Body of pancreas (tissue), 4 donors: ENCODE results near the gene WDR17. TPM values are rescaled to one million over a fixed set of nuclear protein-coding genes. Genes with fewer than 3 reads are reported as not detected.

Experiments
- ATAC-seq: fragments of 150-250 bp; one replicate; pipeline ENCODE4 v1.9.1; 2016
- DNase-seq, 4 donors: peaks; one replicate each; pipeline ENCODE4 v3.0.0-alpha.2; 2019
- H3K27ac ChIP-seq, 4 donors: fragments of 200-600 bp; sonication (generic); 1 replicate in 3 of 4; 2 replicates in 1 of 4; pipeline versions ENCODE4 v1.5.1 to v1.6.1; 2016 to 2019; ENCODE audit warnings: mild to moderate bottlenecking in 1 of 4, mixed read lengths in 1 of 4, moderate library complexity in 1 of 4
- H3K27me3 ChIP-seq, 2 donors: fragments of 200-600 bp; sonication (generic); one replicate each; pipeline ENCODE4 v1.6.0; 2016; ENCODE audit warnings: mild to moderate bottlenecking in 1 of 2
- H3K36me3 ChIP-seq, 2 donors: fragments of 200-600 bp; sonication (generic); replicated peaks in 1 of 2; 2 replicates each; pipeline ENCODE4 v1.5.1; 2016; ENCODE audit warnings: low read depth in 2 of 2; ENCODE audit not compliant: insufficient read depth in 1 of 2
- H3K4me1 ChIP-seq: fragments of 200-600 bp; sonication (generic); one replicate; pipeline ENCODE4 v1.6.0; 2016
- H3K4me3 ChIP-seq, 2 donors: fragments of 200-600 bp; sonication (generic); 1 replicate in 1 of 2; 2 replicates in 1 of 2; pipeline ENCODE4 v1.5.1; 2016 to 2019
- H3K9me3 ChIP-seq, 3 donors: fragments of 200-600 bp; sonication (generic); 1 replicate in 2 of 3; 2 replicates in 1 of 3; pipeline ENCODE4 v1.5.1; 2016
- POLR2A ChIP-seq, 3 donors: fragments of 450-650 bp; IDR thresholded peaks; one replicate each; pipeline ENCODE4 v1.6.1; 2016; ENCODE audit warnings: antibody characterized with exemption in 3 of 3, mild to moderate bottlenecking in 2 of 3
- WGBS, 2 donors: methylation state at CpG; one replicate each; pipeline ENCODE4 v1.1.5; 2017; 5-methylcytosine and 5-hydroxymethylcytosine counted together
- intact Hi-C: fragments of 100-400 bp; cut with DNase I; formaldehyde crosslinking; loops from one replicate; pipeline ENCODE4 v1.15.1; 2023
- total RNA-seq, 2 donors: library from RNA; depleted of rRNA; stranded (reverse); fragments of >200 nt; gene quantifications; one replicate each; pipeline ENCODE4 v1.1.0, GENCODE V29; 2016
- TF ChIP-seq, protein P1 (sequence below), 7 experiments: fragments of 450-650 bp in 4 of 7; fragments of 200-600 bp in 3 of 7; sonication (generic) in 3 of 7; IDR thresholded peaks; one replicate each; pipeline ENCODE4 v1.5.1; 2016 to 2019; ENCODE audit warnings: antibody characterized with exemption in 7 of 7

The WDR17 gene
- total RNA-seq, 2 donors from 2014 or later: 3.9 to 6.3 TPM

DNA sequence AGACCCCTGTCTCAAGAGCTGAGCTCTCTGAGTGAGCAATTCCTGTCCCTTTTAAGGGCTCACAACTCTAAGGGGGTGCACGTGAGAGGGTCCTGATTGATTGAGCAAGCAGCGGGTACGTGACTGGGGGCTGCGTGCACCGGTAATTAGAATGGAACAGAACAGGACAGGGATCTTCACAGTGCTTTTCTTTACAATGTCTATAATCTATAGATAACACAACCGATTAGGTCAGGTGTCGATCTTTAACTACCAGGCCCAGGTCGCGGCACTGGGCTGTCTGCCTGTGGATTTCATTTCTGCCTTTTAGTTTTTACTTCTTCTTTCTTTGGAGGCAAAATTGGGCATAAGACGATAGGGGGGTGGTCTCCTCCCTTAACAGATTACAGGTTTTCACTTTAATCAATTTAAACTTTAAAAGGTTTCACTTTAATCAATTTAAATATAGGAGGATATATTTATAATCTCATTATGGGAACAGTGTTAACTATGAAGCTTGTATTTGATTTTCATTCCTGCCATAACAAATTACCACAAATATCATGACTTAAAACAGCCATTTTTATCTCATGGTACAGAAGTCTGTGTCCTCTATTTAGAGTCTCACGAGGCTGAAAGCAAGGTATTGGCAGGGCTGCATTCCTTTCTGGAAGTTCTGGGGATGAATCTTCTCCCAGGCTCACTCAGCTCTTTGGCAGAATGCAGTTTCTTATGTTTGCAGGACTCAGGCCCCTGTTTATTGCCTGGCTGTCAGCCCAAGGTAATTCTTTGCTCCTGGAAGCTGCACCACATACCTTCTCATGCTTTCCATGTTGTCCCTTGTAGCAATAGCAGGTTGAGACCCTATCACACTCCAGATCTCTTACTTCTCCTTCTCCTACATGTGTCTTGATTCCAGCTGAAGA is 124.5 kb downstream of the WDR17 start:
- no peak overlapping the region for H3K27ac ChIP-seq
- TF ChIP-seq, protein P1, sequence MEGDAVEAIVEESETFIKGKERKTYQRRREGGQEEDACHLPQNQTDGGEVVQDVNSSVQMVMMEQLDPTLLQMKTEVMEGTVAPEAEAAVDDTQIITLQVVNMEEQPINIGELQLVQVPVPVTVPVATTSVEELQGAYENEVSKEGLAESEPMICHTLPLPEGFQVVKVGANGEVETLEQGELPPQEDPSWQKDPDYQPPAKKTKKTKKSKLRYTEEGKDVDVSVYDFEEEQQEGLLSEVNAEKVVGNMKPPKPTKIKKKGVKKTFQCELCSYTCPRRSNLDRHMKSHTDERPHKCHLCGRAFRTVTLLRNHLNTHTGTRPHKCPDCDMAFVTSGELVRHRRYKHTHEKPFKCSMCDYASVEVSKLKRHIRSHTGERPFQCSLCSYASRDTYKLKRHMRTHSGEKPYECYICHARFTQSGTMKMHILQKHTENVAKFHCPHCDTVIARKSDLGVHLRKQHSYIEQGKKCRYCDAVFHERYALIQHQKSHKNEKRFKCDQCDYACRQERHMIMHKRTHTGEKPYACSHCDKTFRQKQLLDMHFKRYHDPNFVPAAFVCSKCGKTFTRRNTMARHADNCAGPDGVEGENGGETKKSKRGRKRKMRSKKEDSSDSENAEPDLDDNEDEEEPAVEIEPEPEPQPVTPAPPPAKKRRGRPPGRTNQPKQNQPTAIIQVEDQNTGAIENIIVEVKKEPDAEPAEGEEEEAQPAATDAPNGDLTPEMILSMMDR (IDR thresholded peaks at IDR 0.05): no peak
- no peak for TF ChIP-seq POLR2A (IDR thresholded peaks at IDR 0.05)
- ATAC-seq (no peak), DNase-seq (no peak)
- no peaks in the 10 kb centered on the region for H3K27me3 ChIP-seq
- H3K9me3 ChIP-seq: no peaks in the 10 kb centered on the region
- WGBS, 2 donors: 60 to 63% methylated on average over 11 of the region's 11 CpGs
- H3K4me1 ChIP-seq: peaks cover 3% of the 10 kb centered on the region
- intact Hi-C loops: no loop called here
- H3K36me3 ChIP-seq: no peaks in the 10 kb centered on the region
- H3K4me3 ChIP-seq: no peak overlapping the region

DNA sequence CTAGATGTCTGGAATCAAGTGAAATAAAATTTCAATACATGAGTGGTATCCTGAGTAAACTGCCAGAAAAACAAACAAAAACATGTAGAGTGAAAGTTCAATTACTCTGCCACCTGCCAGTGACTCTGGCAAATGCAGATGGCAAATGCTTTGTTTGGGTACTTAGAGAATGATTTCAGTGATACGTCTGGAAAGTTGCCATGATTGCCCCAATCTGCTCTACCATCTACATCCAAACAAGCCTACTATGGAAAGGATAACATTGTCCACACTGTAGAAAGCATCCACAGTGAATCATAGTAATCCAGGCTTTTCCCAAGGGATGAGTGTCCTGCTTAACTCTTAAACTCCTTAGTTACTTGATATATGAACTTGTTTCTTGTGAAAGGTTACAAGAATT is 126.3 kb downstream of the WDR17 start:
- Histone ChIP-seq H3K27ac (no peak overlapping the region), H3K9me3 (no peaks in the 10 kb centered on the region), H3K27me3 (no peaks in the 10 kb centered on the region), H3K4me3 (no peak overlapping the region), H3K36me3 (no peaks in the 10 kb centered on the region), H3K4me1 (peaks cover 4% of the 10 kb centered on the region)
- DNase-seq (no peak), ATAC-seq (no peak)
- no peak for TF ChIP-seq POLR2A (IDR thresholded peaks at IDR 0.05)
- TF ChIP-seq, protein P1 (IDR thresholded peaks at IDR 0.05): no peak
- 3 to 33% methylated on average over 1 of the region's 1 CpG for WGBS, 2 donors
- intact Hi-C loops: no loop called here

DNA sequence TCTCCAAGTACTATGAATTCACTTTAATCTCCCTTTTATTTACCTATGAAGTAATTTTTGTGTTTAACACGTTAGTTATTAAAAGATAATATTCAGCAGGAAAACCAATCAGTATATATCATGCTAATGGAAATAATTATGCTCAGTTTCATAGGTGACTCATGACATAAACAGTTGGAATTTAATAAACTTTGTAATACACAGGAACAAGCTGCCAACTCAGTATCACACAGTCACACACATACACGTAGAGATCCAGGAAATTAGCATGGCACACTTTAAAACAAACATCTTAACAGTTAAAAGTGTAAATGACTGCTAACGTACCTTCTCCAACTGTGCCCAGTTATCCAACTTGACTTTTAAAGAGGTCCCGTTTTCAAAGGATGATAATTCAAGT is 127.5 kb downstream of the WDR17 start:
- Histone ChIP-seq H3K27ac (no peak overlapping the region), H3K27me3 (no peaks in the 10 kb centered on the region), H3K4me1 (peaks cover 4% of the 10 kb centered on the region), H3K36me3 (no peaks in the 10 kb centered on the region), H3K4me3 (no peak overlapping the region), H3K9me3 (no peaks in the 10 kb centered on the region)
- WGBS, 2 donors: 9 to 16% methylated on average over 4 of the region's 4 CpGs
- ATAC-seq (no peak), DNase-seq (no peak)
- TF ChIP-seq, protein P1 (IDR thresholded peaks at IDR 0.05): no peak
- no peak for TF ChIP-seq POLR2A (IDR thresholded peaks at IDR 0.05)
- intact Hi-C loops: no loop called here

DNA sequence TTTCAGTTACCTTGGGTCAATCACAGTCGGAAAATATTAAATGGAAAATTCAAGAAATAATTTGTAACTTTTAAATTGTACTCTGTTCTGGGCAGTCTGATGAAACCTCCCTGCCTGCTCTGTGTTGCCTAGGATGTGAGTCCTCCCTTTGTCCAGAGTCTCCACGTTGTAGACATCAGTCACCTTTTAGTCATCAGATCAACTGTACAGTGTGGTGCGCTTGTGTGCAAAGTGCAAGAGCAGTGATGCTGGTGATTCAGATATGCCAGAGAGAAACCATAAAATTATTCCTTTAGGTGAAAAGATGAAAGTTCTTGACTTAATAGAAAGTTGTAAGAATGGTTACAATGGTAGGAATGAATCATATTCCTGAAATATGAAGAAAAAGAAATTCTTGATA is 128.3 kb downstream of the WDR17 start:
- no peaks in the 10 kb centered on the region for H3K9me3 ChIP-seq
- H3K36me3 ChIP-seq: no peaks in the 10 kb centered on the region
- H3K27ac ChIP-seq: no peak overlapping the region
- ATAC-seq (no peak), DNase-seq (no peak)
- TF ChIP-seq POLR2A (IDR thresholded peaks at IDR 0.05): no peak
- TF ChIP-seq, protein P1 (IDR thresholded peaks at IDR 0.05): no peak
- no peaks in the 10 kb centered on the region for H3K27me3 ChIP-seq
- intact Hi-C loops: no loop called here
- H3K4me1 ChIP-seq: peaks cover 4% of the 10 kb centered on the region
- WGBS, 2 donors: 60 to 69% methylated on average over 3 of the region's 3 CpGs
- H3K4me3 ChIP-seq: no peak overlapping the region
